ENCODE measurements around the gene CSMD2. TPM values are rescaled to one million over a fixed set of nuclear protein-coding genes. Genes with fewer than 3 reads are reported as not detected.

The CSMD2 gene
- total and polyA plus RNA-seq, 2 donors from 2014 or later, result 0.47 TPM; not detected in 1

- H3K27ac ChIP-seq (ENCODE audit: low read depth in 2 of 2, low read length in 2 of 2), result no peak overlapping the region
- no peaks in the 10 kb centered on the region for H3K9me3 ChIP-seq (ENCODE audit: control insufficient read depth in 2 of 3, insufficient read depth in 1 of 3, low read length in 3 of 3)
- FAIRE-seq (no peak), DNase-seq (no peak)
- intact Hi-C loops (cut with DNase I), result no loop called here
- TF ChIP-seq CTCF (IDR thresholded peaks at IDR 0.05; ENCODE audit: borderline replicate concordance, extremely low read depth, insufficient read depth), result no peak
- H3K27me3 ChIP-seq (ENCODE audit: control insufficient read depth, insufficient read depth, low read length), result no peaks in the 10 kb centered on the region
- H3K36me3 ChIP-seq (ENCODE audit: control insufficient read depth in 2 of 3, insufficient read depth in 3 of 3, low read length in 3 of 3), result no peaks in the 10 kb centered on the region
- no peak overlapping the region for H3K9ac ChIP-seq (ENCODE audit: low read length in 3 of 3)
- no peak overlapping the region for H3K4me3 ChIP-seq (ENCODE audit: low read length in 3 of 3)
- no peaks in the 10 kb centered on the region for H3K4me1 ChIP-seq (ENCODE audit: control insufficient read depth in 2 of 3, insufficient read depth in 2 of 3, low read depth in 1 of 3, low read length in 3 of 3)
Measured at GRCh38 chr1:33537885-33538284, 627.1 kb downstream of the CSMD2 start.

GRCh38 chr1:33535334-33535733 is 629.7 kb downstream of the CSMD2 start:
- Histone ChIP-seq H3K4me1 (ENCODE audit: control insufficient read depth in 2 of 3, insufficient read depth in 2 of 3, low read depth in 1 of 3, low read length in 3 of 3) (no peaks in the 10 kb centered on the region), H3K4me3 (ENCODE audit: low read length in 3 of 3) (no peak overlapping the region), H3K9me3 (ENCODE audit: control insufficient read depth in 2 of 3, insufficient read depth in 1 of 3, low read length in 3 of 3) (no peaks in the 10 kb centered on the region), H3K27me3 (ENCODE audit: control insufficient read depth, insufficient read depth, low read length) (no peaks in the 10 kb centered on the region), H3K27ac (ENCODE audit: low read depth in 2 of 2, low read length in 2 of 2) (no peak overlapping the region), H3K36me3 (ENCODE audit: control insufficient read depth in 2 of 3, insufficient read depth in 3 of 3, low read length in 3 of 3) (no peaks in the 10 kb centered on the region), H3K9ac (ENCODE audit: low read length in 3 of 3) (no peak overlapping the region)
- no peak for TF ChIP-seq CTCF (IDR thresholded peaks at IDR 0.05; ENCODE audit: borderline replicate concordance, extremely low read depth, insufficient read depth)
- DNase-seq (no peak), FAIRE-seq (no peak)
- intact Hi-C loops (cut with DNase I), result no loop called here

GRCh38 chr1:33532936-33533335 is 632.1 kb downstream of the CSMD2 start:
- H3K27me3 ChIP-seq (ENCODE audit: control insufficient read depth, insufficient read depth, low read length), result no peaks in the 10 kb centered on the region
- no peak for TF ChIP-seq CTCF (IDR thresholded peaks at IDR 0.05; ENCODE audit: borderline replicate concordance, extremely low read depth, insufficient read depth)
- DNase-seq (no peak), FAIRE-seq (no peak)
- no peak overlapping the region for H3K9ac ChIP-seq (ENCODE audit: low read length in 3 of 3)
- no peak overlapping the region for H3K4me3 ChIP-seq (ENCODE audit: low read length in 3 of 3)
- no peaks in the 10 kb centered on the region for H3K9me3 ChIP-seq (ENCODE audit: control insufficient read depth in 2 of 3, insufficient read depth in 1 of 3, low read length in 3 of 3)
- intact Hi-C loops (cut with DNase I), result no loop called here
- no peak overlapping the region for H3K27ac ChIP-seq (ENCODE audit: low read depth in 2 of 2, low read length in 2 of 2)
- no peaks in the 10 kb centered on the region for H3K36me3 ChIP-seq (ENCODE audit: control insufficient read depth in 2 of 3, insufficient read depth in 3 of 3, low read length in 3 of 3)
- H3K4me1 ChIP-seq (ENCODE audit: control insufficient read depth in 2 of 3, insufficient read depth in 2 of 3, low read depth in 1 of 3, low read length in 3 of 3), result no peaks in the 10 kb centered on the region

GRCh38 chr1:33532250-33532649 is 632.8 kb downstream of the CSMD2 start:
- Histone ChIP-seq H3K9ac (ENCODE audit: low read length in 3 of 3) (no peak overlapping the region), H3K9me3 (ENCODE audit: control insufficient read depth in 2 of 3, insufficient read depth in 1 of 3, low read length in 3 of 3) (no peaks in the 10 kb centered on the region), H3K27ac (ENCODE audit: low read depth in 2 of 2, low read length in 2 of 2) (no peak overlapping the region), H3K4me1 (ENCODE audit: control insufficient read depth in 2 of 3, insufficient read depth in 2 of 3, low read depth in 1 of 3, low read length in 3 of 3) (no peaks in the 10 kb centered on the region), H3K36me3 (ENCODE audit: control insufficient read depth in 2 of 3, insufficient read depth in 3 of 3, low read length in 3 of 3) (no peaks in the 10 kb centered on the region), H3K27me3 (ENCODE audit: control insufficient read depth, insufficient read depth, low read length) (no peaks in the 10 kb centered on the region), H3K4me3 (ENCODE audit: low read length in 3 of 3) (no peak overlapping the region)
- TF ChIP-seq CTCF (IDR thresholded peaks at IDR 0.05; ENCODE audit: borderline replicate concordance, extremely low read depth, insufficient read depth), result no peak
- intact Hi-C loops (cut with DNase I), result no loop called here
- DNase-seq (no peak), FAIRE-seq (no peak)

Measured in kidney (tissue), 14 donors.